ENCODE data around the gene CCDC85C.

CCDC85C gene

GRCh38 chr14:99535908-99536778 is 67.9 kb downstream of the CCDC85C start:
- DNase-seq: no peak

GRCh38 chr14:99535448-99535847 is 68.6 kb downstream of the CCDC85C start:
- DNase-seq: no peak

GRCh38 chr14:99534863-99535262 is 69.1 kb downstream of the CCDC85C start:
- DNase-seq: no peak

GRCh38 chr14:99534333-99534732 is 69.7 kb downstream of the CCDC85C start:
- no peak for DNase-seq

GRCh38 chr14:99532310-99532709 is 71.7 kb downstream of the CCDC85C start:
- no peak for DNase-seq

GRCh38 chr14:99531251-99532096 is 72.5 kb downstream of the CCDC85C start:
- DNase-seq: no peak

GRCh38 chr14:99530407-99531155 is 73.4 kb downstream of the CCDC85C start:
- DNase-seq: no peak

GRCh38 chr14:99529899-99530298 is 74.1 kb downstream of the CCDC85C start:
- DNase-seq: no peak

GRCh38 chr14:99527427-99528076 is 76.5 kb downstream of the CCDC85C start:
- DNase-seq: no peak

GRCh38 chr14:99527026-99527425 is 77.0 kb downstream of the CCDC85C start:
- DNase-seq: no peak

GRCh38 chr14:99525699-99526080 is 78.3 kb downstream of the CCDC85C start:
- DNase-seq: no peak

- no peak for DNase-seq
Measured at GRCh38 chr14:99524804-99525698, 79.0 kb downstream of the CCDC85C start.

GRCh38 chr14:99524091-99524661 is 79.8 kb downstream of the CCDC85C start:
- DNase-seq: no peak

GRCh38 chr14:99523704-99524055 is 80.3 kb downstream of the CCDC85C start:
- DNase-seq: no peak

GRCh38 chr14:99522934-99523703 is 80.9 kb downstream of the CCDC85C start:
- no peak for DNase-seq

GRCh38 chr14:99522457-99522891 is 81.5 kb downstream of the CCDC85C start:
- no peak for DNase-seq

- DNase-seq: no peak
Measured at GRCh38 chr14:99522025-99522401, 82.0 kb downstream of the CCDC85C start.

- DNase-seq: no peak
Measured at GRCh38 chr14:99521176-99522024, 82.6 kb downstream of the CCDC85C start.

GRCh38 chr14:99520571-99521081 is 83.4 kb downstream of the CCDC85C start:
- DNase-seq: no peak
